A673 (cell line): ENCODE results near the gene RWDD3.

ENCODE experiments used
- CTCF ChIP-seq: fragments of 300-800, 200-600 bp; sonication (generic); conservative IDR thresholded peaks from 2 replicates; pipeline ENCODE4 v1.5.1; 2017; ENCODE audit warnings: low read depth, mild to moderate bottlenecking, antibody characterized with exemption, low read length, moderate library complexity, mixed read lengths
- EZH2 ChIP-seq: fragments of 200-600 bp; sonication (generic); IDR thresholded peaks from 2 replicates; pipeline ENCODE4 v1.6.1; 2017; ENCODE audit warnings: borderline replicate concordance, low read depth, mild to moderate bottlenecking, mixed read lengths, antibody characterized with exemption, low read length; ENCODE audit not compliant: poor library complexity, severe bottlenecking

- TF ChIP-seq CTCF (no peak), EZH2 (no peak)
Observed at GRCh38 chr1:95252422-95252821, 18.4 kb downstream of the RWDD3 start.
